ENCODE measurements around the gene WWOX. TPM values are rescaled to one million over a fixed set of nuclear protein-coding genes. Genes with fewer than 3 reads are reported as not detected.

Gene WWOX
- total and polyA plus RNA-seq, 2 donors (not counting 3 experiments of a cell fraction or from before 2014, with no cell fraction given), result 6.2 to 12.5 TPM

DNA sequence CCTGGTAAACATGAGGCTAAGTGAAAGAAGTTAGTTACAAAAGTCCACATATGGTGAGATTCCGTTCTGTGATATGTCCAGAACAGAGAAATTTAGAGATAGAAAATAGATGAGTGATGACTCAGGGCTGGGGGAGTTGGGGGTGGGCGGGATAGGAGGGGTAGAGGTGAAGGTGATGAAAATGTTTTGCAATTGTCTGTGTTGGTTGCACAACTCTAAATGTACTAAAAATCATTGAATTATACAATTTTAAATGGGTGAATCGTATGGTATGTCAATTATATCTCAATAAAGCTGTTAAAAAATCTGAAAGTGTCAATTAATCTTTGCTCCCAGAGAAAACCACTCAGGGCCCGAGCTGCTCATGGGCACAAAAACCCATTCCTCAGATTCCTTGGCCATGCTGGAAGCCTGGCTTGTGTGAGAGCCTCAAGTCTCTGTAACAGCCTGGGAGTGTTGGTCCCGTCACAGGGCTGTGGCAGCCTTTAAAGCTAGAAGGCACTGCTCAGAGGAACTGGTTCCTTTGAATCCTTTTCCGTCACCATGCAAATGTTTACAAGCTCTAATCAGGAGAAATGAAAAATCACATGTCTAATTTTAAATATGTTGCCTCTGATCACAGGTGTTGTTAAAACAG, 225.3 kb downstream of the WWOX start:
- Histone ChIP-seq H3K27me3 (ENCODE audit: control insufficient read depth in 2 of 2, insufficient read depth in 2 of 2, low read length in 2 of 2) (no peaks in the 10 kb centered on the region), H3K27ac (ENCODE audit: insufficient read depth, low read depth, low read length) (no peak overlapping the region), H3K9me1 (replicated peaks; ENCODE audit: control insufficient read depth, extremely low read depth, insufficient read depth, low read length) (no peaks in the 10 kb centered on the region), H3K79me2 (ENCODE audit: control insufficient read depth, insufficient read depth, low read length) (no peaks in the 10 kb centered on the region), H3K9me3 (replicated peaks; ENCODE audit: control insufficient read depth, insufficient read depth, low read length) (no peaks in the 10 kb centered on the region), H3K4me1 (ENCODE audit: control insufficient read depth, extremely low read depth, insufficient read depth, low read length) (no peaks in the 10 kb centered on the region), H3K9ac (replicated peaks; ENCODE audit: extremely low read depth, insufficient read depth, low read length) (no peak overlapping the region), H3K36me3 (ENCODE audit: control insufficient read depth in 2 of 2, extremely low read depth in 1 of 2, insufficient read depth in 2 of 2, low read length in 2 of 2) (no peaks in the 10 kb centered on the region), H3K4me3 (replicated peaks in 1 of 3; ENCODE audit: insufficient read depth in 1 of 3, low read depth in 1 of 3, low read length in 3 of 3) (no peak overlapping the region), H2AFZ (ENCODE audit: low read depth, low read length) (no peak overlapping the region), H4K20me1 (replicated peaks; ENCODE audit: control insufficient read depth, extremely low read depth, insufficient read depth, low read length) (no peaks in the 10 kb centered on the region), H3K4me2 (ENCODE audit: insufficient read depth, low read length) (no peak overlapping the region)
- dilution Hi-C loops (cut with MboI; ENCODE audit: extremely low pct_ligation_motif_present, low sequenced_read_pairs), result no loop called here
- POLR2A ChIA-PET, result no interaction called here
- intact Hi-C loops (cut with micrococcal nuclease), result no loop called here
- CTCF ChIA-PET, result no interaction called here
- FAIRE-seq (no peak), DNase-seq (ENCODE audit: low read depth, low spot score) (peak; percentile 0)
- TF ChIP-seq POLR2AphosphoS5 (IDR thresholded peaks at IDR 0.05; ENCODE audit: insufficient read depth, low read depth, low read length), result no peak
- no peak for TF ChIP-seq MYC (IDR thresholded peaks at IDR 0.05; ENCODE audit: low read depth, low read length)
- no peak for TF ChIP-seq EZH2 (IDR thresholded peaks at IDR 0.05; ENCODE audit: borderline replicate concordance, low read depth, low read length, severe bottlenecking)
- TF ChIP-seq POLR2A (IDR thresholded peaks at IDR 0.05; ENCODE audit: low read depth, low read length), result no peak
- no TSS peak for BruUV-seq (replicated peaks)

DNA sequence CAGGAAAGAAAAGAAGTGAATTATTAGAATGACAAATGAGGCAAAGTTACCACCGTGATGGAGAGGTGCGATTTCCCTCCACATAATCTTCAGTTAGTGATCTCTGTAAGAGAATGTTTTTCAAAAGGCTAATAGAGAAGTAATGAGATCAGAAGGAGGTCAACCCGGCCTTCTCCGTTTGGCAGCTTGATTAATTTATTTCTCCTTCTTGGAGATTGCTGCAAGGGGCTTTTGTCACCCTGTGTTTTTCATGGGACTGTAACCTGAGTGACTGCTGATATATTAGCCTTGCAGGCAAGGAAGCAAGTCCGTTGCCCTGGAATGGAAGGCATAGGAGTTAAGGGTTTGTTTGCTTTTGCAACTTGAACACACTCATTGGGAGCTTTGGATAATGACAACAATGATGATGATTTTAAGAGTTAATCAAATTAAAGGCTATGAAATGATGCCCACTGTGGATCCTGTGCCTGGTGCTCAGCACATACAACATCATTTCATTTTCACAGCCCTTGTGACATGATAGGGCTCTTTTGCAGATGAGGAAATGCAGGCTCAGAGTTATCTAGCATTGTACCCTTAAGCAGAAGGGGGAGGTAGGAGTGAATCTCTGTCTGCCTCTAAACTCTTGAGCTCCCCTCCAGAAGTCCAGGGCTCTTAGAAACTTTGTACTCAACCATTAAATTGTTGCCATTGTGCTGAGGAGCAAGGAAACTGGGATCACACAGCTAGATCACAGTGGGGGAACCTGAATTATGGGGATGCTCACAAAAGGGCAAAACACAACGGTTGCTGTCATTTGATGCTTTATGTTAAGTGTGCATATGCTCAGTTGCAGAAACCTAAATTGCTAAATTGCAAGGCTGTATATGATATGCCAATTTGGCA, 226.3 kb downstream of the WWOX start:
- ChIA-PET CTCF (no interaction called here), POLR2A (no interaction called here)
- Histone ChIP-seq H3K27me3 (ENCODE audit: control insufficient read depth in 2 of 2, insufficient read depth in 2 of 2, low read length in 2 of 2) (no peaks in the 10 kb centered on the region), H3K27ac (ENCODE audit: insufficient read depth, low read depth, low read length) (no peak overlapping the region), H3K4me1 (ENCODE audit: control insufficient read depth, extremely low read depth, insufficient read depth, low read length) (no peaks in the 10 kb centered on the region), H3K9ac (replicated peaks; ENCODE audit: extremely low read depth, insufficient read depth, low read length) (no peak overlapping the region), H3K4me3 (replicated peaks in 1 of 3; ENCODE audit: insufficient read depth in 1 of 3, low read depth in 1 of 3, low read length in 3 of 3) (no peak overlapping the region), H2AFZ (ENCODE audit: low read depth, low read length) (no peak overlapping the region), H3K79me2 (ENCODE audit: control insufficient read depth, insufficient read depth, low read length) (no peaks in the 10 kb centered on the region), H3K9me1 (replicated peaks; ENCODE audit: control insufficient read depth, extremely low read depth, insufficient read depth, low read length) (no peaks in the 10 kb centered on the region), H3K36me3 (ENCODE audit: control insufficient read depth in 2 of 2, extremely low read depth in 1 of 2, insufficient read depth in 2 of 2, low read length in 2 of 2) (no peaks in the 10 kb centered on the region), H4K20me1 (replicated peaks; ENCODE audit: control insufficient read depth, extremely low read depth, insufficient read depth, low read length) (no peaks in the 10 kb centered on the region), H3K9me3 (replicated peaks; ENCODE audit: control insufficient read depth, insufficient read depth, low read length) (no peaks in the 10 kb centered on the region), H3K4me2 (ENCODE audit: insufficient read depth, low read length) (no peak overlapping the region)
- BruUV-seq (replicated peaks), result no TSS peak
- dilution Hi-C loops (cut with MboI; ENCODE audit: extremely low pct_ligation_motif_present, low sequenced_read_pairs) (no loop called here), intact Hi-C loops (cut with micrococcal nuclease) (no loop called here)
- no peak for FAIRE-seq
- TF ChIP-seq FOS (IDR thresholded peaks at IDR 0.05; ENCODE audit: borderline replicate concordance, insufficient read depth, low read length), result no peak
- no peak for TF ChIP-seq JUN (IDR thresholded peaks at IDR 0.05; ENCODE audit: borderline replicate concordance, insufficient read depth, insufficient read length, low read depth)
- no peak for TF ChIP-seq POLR2AphosphoS5 (IDR thresholded peaks at IDR 0.05; ENCODE audit: insufficient read depth, low read depth, low read length)
- TF ChIP-seq EZH2 (IDR thresholded peaks at IDR 0.05; ENCODE audit: borderline replicate concordance, low read depth, low read length, severe bottlenecking), result no peak
- TF ChIP-seq, protein P1, sequence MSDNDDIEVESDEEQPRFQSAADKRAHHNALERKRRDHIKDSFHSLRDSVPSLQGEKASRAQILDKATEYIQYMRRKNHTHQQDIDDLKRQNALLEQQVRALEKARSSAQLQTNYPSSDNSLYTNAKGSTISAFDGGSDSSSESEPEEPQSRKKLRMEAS (IDR thresholded peaks at IDR 0.05; ENCODE audit: insufficient read depth, insufficient read length), result no peak
- no peak for TF ChIP-seq GATA2 (IDR thresholded peaks at IDR 0.05; ENCODE audit: insufficient read depth, insufficient read length, low read depth, low read length)
- TF ChIP-seq, protein P2, sequence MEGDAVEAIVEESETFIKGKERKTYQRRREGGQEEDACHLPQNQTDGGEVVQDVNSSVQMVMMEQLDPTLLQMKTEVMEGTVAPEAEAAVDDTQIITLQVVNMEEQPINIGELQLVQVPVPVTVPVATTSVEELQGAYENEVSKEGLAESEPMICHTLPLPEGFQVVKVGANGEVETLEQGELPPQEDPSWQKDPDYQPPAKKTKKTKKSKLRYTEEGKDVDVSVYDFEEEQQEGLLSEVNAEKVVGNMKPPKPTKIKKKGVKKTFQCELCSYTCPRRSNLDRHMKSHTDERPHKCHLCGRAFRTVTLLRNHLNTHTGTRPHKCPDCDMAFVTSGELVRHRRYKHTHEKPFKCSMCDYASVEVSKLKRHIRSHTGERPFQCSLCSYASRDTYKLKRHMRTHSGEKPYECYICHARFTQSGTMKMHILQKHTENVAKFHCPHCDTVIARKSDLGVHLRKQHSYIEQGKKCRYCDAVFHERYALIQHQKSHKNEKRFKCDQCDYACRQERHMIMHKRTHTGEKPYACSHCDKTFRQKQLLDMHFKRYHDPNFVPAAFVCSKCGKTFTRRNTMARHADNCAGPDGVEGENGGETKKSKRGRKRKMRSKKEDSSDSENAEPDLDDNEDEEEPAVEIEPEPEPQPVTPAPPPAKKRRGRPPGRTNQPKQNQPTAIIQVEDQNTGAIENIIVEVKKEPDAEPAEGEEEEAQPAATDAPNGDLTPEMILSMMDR (IDR thresholded peaks at IDR 0.05; ENCODE audit: extremely low read depth in 1 of 2, insufficient read depth in 1 of 2, low read depth in 1 of 2, low read length in 2 of 2), result no peak
- no peak for TF ChIP-seq POLR2A (IDR thresholded peaks at IDR 0.05; ENCODE audit: low read depth, low read length)
- TF ChIP-seq MYC (IDR thresholded peaks at IDR 0.05; ENCODE audit: low read depth, low read length), result no peak
- peak; percentile 0 for DNase-seq (ENCODE audit: low read depth, low spot score)
